ENCODE data around the gene RALGPS2.

Gene RALGPS2, protein sequence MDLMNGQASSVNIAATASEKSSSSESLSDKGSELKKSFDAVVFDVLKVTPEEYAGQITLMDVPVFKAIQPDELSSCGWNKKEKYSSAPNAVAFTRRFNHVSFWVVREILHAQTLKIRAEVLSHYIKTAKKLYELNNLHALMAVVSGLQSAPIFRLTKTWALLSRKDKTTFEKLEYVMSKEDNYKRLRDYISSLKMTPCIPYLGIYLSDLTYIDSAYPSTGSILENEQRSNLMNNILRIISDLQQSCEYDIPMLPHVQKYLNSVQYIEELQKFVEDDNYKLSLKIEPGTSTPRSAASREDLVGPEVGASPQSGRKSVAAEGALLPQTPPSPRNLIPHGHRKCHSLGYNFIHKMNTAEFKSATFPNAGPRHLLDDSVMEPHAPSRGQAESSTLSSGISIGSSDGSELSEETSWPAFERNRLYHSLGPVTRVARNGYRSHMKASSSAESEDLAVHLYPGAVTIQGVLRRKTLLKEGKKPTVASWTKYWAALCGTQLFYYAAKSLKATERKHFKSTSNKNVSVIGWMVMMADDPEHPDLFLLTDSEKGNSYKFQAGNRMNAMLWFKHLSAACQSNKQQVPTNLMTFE

DNA sequence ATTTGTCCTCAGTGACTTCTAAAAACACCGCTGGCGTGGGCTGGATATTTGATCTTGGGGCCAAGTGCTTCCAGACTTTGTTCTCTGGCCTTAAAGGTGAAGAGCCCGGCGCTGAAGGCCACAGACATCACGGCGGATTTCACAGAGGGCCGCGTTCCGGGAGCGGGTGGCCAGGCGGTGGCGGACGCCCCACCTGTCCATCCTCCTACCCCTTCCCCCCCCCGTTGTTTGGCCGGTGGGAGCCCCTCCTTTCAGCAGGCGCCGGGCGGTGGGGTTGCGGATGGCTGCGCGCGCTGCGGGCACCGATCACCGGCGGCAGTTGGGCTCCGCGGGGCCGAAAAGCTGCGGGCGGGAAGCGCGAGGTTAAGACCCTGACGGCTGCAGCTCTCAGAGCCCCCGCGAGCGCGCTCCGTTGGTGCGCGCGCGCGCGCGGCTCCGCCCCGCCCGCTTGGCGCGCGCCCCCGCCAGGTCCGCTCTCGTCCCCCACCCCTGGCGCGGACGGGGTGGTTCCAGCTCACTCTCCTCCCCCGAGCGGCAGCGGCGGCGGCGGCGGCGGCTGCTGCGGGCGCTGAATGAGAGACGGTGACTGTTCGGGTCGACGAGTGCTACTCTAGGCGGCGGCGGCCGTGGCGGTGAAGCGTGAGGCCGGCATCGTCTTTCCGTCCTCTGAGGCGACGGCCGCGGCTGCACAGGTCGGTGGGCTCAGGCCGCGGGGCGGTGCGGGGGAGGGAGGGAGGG lies at the start of gene RALGPS2:
TSS of gene RALGPS2 (plus strand) at position 517 of the 738 bp plus-strand sequence. CDS start 51,521 bp downstream, outside the sequence.
- ATAC-seq: peak; percentile 88

DNA sequence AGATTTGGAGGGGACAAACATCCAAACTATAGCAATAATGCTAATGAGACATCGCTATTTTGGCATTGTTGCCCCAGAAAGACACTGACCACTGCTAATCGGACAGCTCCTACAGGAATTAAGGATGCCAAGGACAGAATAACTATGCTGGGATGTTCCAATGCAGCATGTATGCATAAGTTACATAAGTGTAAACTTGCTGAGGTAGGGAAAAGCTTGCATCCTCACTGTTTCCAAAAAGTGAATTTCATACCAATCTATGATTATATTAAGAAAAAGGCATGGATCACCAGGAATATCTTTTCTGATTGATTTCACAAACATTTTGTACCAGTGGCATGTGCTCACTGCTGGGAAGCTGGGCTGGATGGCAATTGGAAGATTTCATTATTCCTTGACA lies 45.8 kb upstream of the RALGPS2 start:
- peaks cover 45% of the 10 kb centered on the region for H3K4me1 Mint-ChIP-seq
- ATAC-seq: no peak
- H3K27me3 Mint-ChIP-seq: no peaks in the 10 kb centered on the region
- H3K9me3 Mint-ChIP-seq: peaks cover 2% of the 10 kb centered on the region
- no peak overlapping the region for H3K27ac Mint-ChIP-seq
- H3K4me3 Mint-ChIP-seq: no peak overlapping the region
- peaks cover 6% of the 10 kb centered on the region for H3K36me3 Mint-ChIP-seq

More for the DNA sequence above, at the start of gene RALGPS2:
- peak within 1 kb of the TSS; percentile 93 for H3K4me3 Mint-ChIP-seq
- peak within 1 kb of the TSS; percentile 80 for H3K27ac Mint-ChIP-seq
- H3K27me3 Mint-ChIP-seq: no peaks in the 10 kb centered on the region
- peaks cover 43% of the 10 kb centered on the region for H3K4me1 Mint-ChIP-seq
- H3K36me3 Mint-ChIP-seq: peaks cover 9% of the 10 kb centered on the region
- H3K9me3 Mint-ChIP-seq: no peaks in the 10 kb centered on the region

DNA sequence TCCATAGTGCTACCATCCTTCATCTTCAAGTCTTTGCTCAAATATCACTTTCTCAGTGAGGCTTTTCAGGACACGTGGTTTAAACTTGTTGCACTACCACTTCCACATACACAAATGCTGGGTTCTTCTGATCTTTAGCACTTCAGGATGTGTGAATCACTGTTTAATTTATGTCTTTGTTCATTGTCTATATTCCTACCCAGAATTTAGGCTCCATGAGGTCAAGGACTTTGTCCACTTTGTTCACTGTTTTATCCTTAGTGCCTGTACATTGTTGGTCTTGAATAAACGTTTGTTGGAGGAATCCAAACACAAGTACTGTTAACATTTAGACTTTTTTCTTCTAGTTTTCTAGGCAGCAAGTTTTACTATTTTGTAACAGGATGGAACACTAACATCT lies 42.6 kb upstream of the RALGPS2 start:
- no peaks in the 10 kb centered on the region for H3K27me3 Mint-ChIP-seq
- H3K4me1 Mint-ChIP-seq: peaks cover 54% of the 10 kb centered on the region
- no peak for ATAC-seq

DNA sequence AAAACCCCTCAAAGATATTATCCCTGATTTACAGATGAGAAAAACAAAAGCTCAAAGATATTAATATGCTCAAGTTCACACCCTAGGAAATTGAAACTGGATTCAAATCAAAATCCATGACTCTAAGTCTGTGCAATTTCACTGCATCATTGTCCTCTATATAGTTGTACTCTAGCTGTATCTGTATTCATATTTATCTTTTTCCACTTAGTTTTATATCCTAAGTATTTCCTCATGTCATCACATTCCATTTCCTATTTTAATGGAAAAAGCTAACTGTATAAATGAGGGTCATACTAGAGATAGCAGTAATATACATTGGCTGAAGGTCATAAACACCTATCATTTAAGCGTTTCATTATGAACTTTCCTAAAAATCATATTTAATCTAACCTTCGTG lies 42.2 kb upstream of the RALGPS2 start:
- Mint-ChIP-seq H3K36me3 (no peaks in the 10 kb centered on the region), H3K9me3 (peaks cover 2% of the 10 kb centered on the region), H3K4me3 (no peak overlapping the region), H3K27me3 (no peaks in the 10 kb centered on the region), H3K4me1 (peaks cover 59% of the 10 kb centered on the region), H3K27ac (no peak overlapping the region)
- ATAC-seq: no peak

More for the DNA sequence above, 42.6 kb upstream of the RALGPS2 start:
- Mint-ChIP-seq H3K9me3 (peaks cover 2% of the 10 kb centered on the region), H3K27ac (no peak overlapping the region), H3K4me3 (no peak overlapping the region), H3K36me3 (no peaks in the 10 kb centered on the region)

DNA sequence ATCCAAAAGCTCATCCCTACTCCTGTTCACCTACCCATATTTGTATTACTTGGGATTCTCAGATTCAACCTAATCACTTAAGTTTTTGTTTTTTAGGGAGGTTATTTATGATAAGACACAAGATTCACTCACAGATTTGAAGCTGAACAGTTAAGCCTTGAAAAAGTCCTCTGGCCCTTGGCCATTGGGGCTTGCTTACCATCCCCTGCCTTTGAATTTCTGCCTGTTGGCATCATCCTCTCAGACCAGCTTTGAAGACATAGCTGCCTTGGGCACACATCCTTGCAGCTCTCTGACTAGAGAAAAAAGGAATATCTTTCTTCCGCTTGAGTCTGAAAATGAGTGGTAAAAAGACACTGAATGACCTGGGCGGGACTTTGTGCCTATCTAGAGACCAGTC lies 41.8 kb upstream of the RALGPS2 start:
- no peak overlapping the region for H3K27ac Mint-ChIP-seq
- H3K4me1 Mint-ChIP-seq: peaks cover 59% of the 10 kb centered on the region
- no peaks in the 10 kb centered on the region for H3K36me3 Mint-ChIP-seq
- H3K4me3 Mint-ChIP-seq: no peak overlapping the region
- no peaks in the 10 kb centered on the region for H3K27me3 Mint-ChIP-seq
- peaks cover 2% of the 10 kb centered on the region for H3K9me3 Mint-ChIP-seq
- no peak for ATAC-seq

DNA sequence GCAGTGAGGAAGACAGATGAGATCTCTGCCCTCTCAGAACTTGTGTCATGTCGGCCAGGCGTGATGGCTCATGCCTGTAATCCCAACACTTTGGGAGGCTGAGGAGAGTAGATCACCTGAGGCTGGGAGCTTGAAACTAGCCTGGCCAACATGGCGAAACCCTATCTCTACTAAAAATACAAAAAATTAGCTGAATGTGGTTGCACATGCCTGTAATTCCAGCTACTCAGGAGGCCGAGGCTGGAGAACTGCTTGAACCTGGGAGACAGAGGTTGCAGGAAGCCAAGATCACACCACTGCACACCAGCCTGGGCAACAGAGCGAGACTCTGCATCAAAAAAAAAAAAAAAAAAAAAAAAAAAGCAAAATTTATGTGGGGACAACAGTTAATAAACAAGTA lies 40.9 kb upstream of the RALGPS2 start:
- peak; percentile 34 for ATAC-seq
- Mint-ChIP-seq H3K9me3 (peaks cover 2% of the 10 kb centered on the region), H3K36me3 (no peaks in the 10 kb centered on the region), H3K4me3 (no peak overlapping the region), H3K27ac (peak overlapping the region; percentile 88), H3K27me3 (no peaks in the 10 kb centered on the region), H3K4me1 (peaks cover 59% of the 10 kb centered on the region)

DNA sequence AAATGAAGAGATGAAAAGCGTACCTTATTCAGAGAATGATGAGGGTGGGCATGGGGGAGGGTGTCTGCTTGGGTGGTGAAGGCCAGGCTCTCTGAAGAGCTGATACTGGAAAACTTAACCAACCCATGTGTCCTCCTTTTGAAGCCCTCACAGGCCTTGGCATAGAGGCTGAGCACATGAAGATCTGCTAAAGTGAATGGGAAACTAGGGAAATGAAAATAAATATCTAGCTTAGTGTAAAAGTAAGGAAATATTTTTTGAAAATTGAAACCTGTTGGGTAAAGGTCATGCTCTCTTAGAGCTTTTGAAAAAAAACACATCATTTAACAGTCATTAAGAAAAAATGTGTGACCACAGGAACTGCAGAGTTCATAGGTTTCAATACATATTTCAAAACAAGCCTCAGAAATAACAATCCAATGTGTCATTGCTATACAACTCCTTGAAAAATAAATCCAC lies 40.5 kb upstream of the RALGPS2 start:
- Mint-ChIP-seq H3K27ac (peak overlapping the region; percentile 88), H3K9me3 (peaks cover 2% of the 10 kb centered on the region), H3K4me1 (peaks cover 59% of the 10 kb centered on the region), H3K4me3 (no peak overlapping the region), H3K27me3 (no peaks in the 10 kb centered on the region), H3K36me3 (no peaks in the 10 kb centered on the region)
- ATAC-seq: peak; percentile 84

DNA sequence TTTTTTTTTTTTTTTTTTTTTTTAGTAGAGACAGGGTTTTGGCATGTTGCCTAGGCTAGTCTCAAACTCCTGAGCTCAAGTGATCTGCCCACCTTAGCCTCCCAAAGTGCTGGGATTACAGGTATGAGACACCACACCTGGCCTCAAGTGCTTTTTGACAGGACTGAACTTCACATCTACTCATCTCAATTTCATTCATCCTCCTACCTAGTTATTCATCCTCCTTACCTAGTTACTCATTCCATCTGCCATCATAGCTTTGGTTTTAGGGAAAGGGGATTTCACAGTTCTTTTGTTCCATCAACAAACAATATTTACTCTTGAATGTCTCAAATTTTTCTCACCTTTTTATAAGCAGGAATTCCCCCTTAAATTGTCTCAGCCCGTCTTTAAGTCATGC lies 38.6 kb upstream of the RALGPS2 start:
- peaks cover 47% of the 10 kb centered on the region for H3K4me1 Mint-ChIP-seq
- ATAC-seq: no peak
- H3K36me3 Mint-ChIP-seq: no peaks in the 10 kb centered on the region
- H3K4me3 Mint-ChIP-seq: no peak overlapping the region
- no peaks in the 10 kb centered on the region for H3K27me3 Mint-ChIP-seq
- H3K27ac Mint-ChIP-seq: peak overlapping the region; percentile 37
- no peaks in the 10 kb centered on the region for H3K9me3 Mint-ChIP-seq

DNA sequence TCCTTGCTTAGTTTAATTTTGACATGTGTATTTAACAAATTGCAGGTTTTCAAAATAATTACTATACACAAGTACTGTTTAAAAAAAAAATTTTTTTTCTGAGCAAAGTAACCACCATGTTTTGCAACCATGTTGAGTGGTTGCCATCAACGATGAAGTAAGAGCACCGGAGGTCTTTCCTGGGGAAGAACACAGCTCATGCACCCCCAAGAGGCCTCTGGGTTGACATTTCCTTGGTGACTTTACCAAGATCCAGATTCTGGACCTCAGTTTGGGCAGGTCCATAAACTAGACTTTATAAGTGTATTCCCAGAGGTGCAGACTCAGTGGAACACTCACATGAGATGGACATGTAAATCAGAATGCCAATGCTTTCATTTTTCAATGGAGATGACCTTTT lies 36.8 kb upstream of the RALGPS2 start:
- ATAC-seq: no peak

DNA sequence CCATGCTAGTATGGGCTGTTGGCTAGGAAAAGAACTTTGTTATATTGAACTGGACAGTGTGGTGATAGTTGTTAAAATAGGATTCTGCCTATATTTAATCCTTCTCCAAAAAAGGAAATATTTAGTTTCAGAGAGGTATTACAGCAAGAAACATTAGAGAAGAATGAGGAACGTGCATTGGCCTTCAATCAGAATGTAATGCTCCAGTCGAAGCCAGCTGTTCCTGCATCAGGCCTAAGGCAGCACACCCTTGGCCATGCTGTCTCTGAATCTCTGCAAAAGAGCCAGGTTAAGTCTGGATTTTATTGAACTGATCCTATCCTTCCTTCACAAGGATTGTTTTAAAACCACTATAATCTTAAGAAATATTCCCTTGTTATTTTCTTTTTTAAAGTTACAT lies 35.3 kb upstream of the RALGPS2 start:
- Mint-ChIP-seq H3K36me3 (no peaks in the 10 kb centered on the region), H3K27me3 (no peaks in the 10 kb centered on the region), H3K4me1 (peaks cover 28% of the 10 kb centered on the region), H3K27ac (peak overlapping the region; percentile 69), H3K9me3 (no peaks in the 10 kb centered on the region), H3K4me3 (no peak overlapping the region)
- no peak for ATAC-seq

More for the DNA sequence above, 36.8 kb upstream of the RALGPS2 start:
- Mint-ChIP-seq H3K27ac (no peak overlapping the region), H3K36me3 (no peaks in the 10 kb centered on the region), H3K9me3 (no peaks in the 10 kb centered on the region), H3K4me3 (no peak overlapping the region), H3K27me3 (no peaks in the 10 kb centered on the region), H3K4me1 (peaks cover 41% of the 10 kb centered on the region)

DNA sequence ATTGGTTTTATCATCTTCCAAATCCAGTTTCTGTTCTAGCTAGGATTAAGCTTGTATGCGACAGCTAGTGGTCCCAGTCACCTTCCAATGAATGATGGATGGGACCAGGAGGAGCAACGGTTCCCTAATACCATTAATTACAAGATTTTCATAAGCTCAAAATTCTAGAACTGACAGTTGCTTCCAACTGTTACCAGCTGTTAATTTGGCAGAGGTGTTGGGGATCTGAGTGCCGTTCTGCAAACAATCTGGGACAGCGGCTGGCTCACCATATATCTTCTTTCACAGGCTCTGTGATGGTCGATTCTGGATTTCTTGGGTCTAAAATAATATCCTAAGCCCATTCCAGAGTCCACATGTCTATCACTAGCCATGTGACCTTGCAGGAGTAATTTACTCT lies 34.5 kb upstream of the RALGPS2 start:
- H3K4me3 Mint-ChIP-seq: no peak overlapping the region
- H3K27me3 Mint-ChIP-seq: no peaks in the 10 kb centered on the region
- peaks cover 21% of the 10 kb centered on the region for H3K4me1 Mint-ChIP-seq
- peak overlapping the region; percentile 69 for H3K27ac Mint-ChIP-seq
- H3K9me3 Mint-ChIP-seq: no peaks in the 10 kb centered on the region
- H3K36me3 Mint-ChIP-seq: no peaks in the 10 kb centered on the region
- ATAC-seq: no peak

DNA sequence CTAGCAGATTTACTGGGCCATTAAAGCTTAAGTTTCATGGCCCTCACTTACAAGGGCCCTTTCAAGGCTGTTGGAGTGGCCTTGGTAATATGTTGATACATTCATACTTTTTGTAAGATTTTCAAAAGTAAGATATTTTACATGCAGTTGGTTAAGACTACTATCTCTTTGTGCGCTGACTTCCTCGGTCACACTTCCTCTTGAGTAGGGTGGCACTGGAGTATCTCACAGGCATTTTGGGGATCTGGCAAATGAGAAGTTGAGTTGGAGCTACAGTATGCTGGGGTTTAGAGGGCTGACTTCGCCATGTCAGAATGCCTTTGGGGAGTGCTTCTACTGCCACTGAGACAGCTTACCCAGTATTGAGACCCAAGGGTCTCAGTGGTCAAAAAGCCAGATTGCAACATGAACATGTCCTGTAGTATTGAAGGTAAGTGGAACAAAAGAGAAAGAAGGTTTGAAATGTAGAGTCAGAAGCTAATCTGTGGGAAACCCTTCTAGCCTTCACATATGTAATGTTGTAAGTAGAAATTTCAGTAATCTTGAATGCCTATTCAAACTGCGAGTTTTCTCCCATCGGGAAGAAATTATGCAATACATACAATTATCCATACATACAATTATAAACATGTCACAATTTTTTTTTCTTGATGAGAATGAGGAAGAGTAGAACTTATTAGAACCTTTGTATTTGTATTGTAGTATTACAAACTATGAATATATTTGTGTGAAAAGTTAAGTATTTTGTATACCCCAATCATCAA lies 32.3 kb upstream of the RALGPS2 start:
- no peak for ATAC-seq
- H3K9me3 Mint-ChIP-seq: no peaks in the 10 kb centered on the region
- H3K36me3 Mint-ChIP-seq: no peaks in the 10 kb centered on the region
- H3K4me3 Mint-ChIP-seq: no peak overlapping the region
- peaks cover 13% of the 10 kb centered on the region for H3K4me1 Mint-ChIP-seq
- H3K27me3 Mint-ChIP-seq: no peaks in the 10 kb centered on the region
- H3K27ac Mint-ChIP-seq: no peak overlapping the region

DNA sequence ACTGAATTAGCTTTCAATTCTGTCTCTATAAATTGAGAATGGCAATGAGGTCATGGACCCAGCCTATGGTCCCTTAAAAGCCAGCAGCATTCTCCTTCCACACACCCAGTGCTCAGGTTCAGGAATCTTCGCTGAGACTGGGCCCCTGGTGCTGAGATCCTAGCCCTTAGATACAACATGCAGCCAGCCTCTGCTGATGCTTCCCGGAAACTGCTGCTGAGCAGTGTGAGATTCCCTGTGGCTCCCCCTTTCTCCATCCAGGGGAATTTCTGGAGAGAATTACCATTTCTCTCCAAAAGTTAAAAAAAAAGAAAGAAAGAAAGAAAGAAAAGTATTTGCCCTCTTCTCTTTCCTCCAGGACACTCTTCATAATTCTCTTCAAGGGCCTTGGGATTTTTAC lies 31.7 kb upstream of the RALGPS2 start:
- Mint-ChIP-seq H3K4me1 (peaks cover 12% of the 10 kb centered on the region), H3K36me3 (no peaks in the 10 kb centered on the region), H3K27me3 (no peaks in the 10 kb centered on the region), H3K4me3 (no peak overlapping the region), H3K9me3 (no peaks in the 10 kb centered on the region), H3K27ac (no peak overlapping the region)
- ATAC-seq: no peak

DNA sequence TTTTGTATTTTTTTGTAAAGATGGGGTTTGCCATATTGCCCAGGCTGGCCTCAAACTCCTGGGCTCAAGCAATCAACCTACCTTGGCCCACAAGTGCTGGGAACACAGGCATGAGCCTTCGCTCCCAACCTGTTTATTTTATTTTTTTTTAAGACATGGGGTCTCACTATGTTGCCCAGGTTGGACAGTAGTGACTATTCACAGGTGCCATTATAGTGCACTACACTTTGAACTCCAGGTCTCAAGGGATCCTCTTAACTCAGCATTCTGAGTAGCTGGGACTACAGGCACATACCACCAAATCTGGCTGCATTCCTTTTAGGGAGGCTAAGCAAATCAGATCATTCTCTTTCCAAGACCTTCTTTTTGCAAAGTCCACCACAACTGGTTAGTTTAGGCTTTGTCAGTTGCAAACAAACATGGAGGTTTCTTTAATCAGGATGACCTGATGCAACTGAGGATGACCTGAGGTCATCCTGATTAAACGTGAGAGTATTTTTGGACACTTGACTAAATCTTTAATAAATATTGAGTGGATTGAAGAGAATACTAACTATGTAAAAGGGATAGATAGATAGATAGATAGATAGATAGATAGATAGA lies 30.0 kb upstream of the RALGPS2 start:
- no peak overlapping the region for H3K4me3 Mint-ChIP-seq
- no peak overlapping the region for H3K27ac Mint-ChIP-seq
- H3K4me1 Mint-ChIP-seq: peaks cover 12% of the 10 kb centered on the region
- H3K9me3 Mint-ChIP-seq: no peaks in the 10 kb centered on the region
- no peaks in the 10 kb centered on the region for H3K36me3 Mint-ChIP-seq
- no peaks in the 10 kb centered on the region for H3K27me3 Mint-ChIP-seq
- ATAC-seq: no peak
